ENCODE results near the gene JUP. TPM values are rescaled to one million over a fixed set of nuclear protein-coding genes. Genes with fewer than 3 reads are reported as not detected.

The JUP gene
- total and polyA plus RNA-seq, 2 of the 13 experiments (the other 11 are each of a cell fraction or from before 2014, with no cell fraction given) = 12.1 to 20.6 TPM

DNA sequence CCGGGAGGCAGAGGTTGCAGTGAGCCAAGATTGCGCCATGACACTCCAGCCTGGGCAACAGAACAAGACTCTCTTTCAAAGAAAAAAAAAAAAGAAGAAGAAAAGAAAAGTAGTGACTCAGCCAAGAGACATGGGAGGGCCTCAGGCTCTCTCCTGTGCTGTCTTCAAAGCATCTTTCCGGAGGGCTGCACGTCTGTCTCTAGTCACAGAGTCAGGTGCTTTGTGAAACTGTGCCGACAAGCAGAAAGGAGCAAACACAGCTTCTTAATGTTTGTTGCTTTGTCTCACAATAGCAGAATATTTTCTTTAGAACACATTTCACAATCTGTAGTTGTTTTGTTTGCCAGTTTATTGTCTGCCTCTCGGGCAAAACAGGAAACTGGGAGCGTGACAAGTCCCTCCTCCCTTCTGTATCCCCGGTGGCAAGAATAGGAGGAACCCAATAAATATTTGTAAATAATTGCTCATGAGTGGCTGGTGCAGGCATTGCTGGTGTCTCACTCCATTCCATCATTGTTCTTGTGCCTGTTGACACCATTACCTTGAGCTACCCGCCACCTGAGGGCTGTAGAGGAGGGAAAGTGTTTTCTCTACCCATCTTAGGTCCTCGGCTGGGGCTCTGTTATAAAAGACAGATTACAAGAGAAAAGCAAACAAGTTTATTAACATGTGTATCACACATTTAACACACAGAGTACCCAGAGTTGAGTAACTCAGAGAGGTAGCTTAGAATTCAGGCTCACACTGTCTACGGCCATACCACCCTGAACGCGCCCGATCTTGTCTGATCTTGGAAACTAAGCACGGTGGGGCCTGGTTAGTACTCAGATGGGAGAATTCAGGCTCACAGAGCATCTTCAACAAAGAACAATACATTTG is 68.9 kb downstream of the JUP start (continued):
- TF ChIP-seq SCMH1 (CRISPR knock-in tag; IDR thresholded peaks at IDR 0.05; ENCODE audit: borderline replicate concordance) (no peak), FOXO1 (CRISPR knock-in tag; IDR thresholded peaks at IDR 0.05) (no peak), SMC3 (IDR thresholded peaks at IDR 0.05; ENCODE audit: low read length) (no peak)

DNA sequence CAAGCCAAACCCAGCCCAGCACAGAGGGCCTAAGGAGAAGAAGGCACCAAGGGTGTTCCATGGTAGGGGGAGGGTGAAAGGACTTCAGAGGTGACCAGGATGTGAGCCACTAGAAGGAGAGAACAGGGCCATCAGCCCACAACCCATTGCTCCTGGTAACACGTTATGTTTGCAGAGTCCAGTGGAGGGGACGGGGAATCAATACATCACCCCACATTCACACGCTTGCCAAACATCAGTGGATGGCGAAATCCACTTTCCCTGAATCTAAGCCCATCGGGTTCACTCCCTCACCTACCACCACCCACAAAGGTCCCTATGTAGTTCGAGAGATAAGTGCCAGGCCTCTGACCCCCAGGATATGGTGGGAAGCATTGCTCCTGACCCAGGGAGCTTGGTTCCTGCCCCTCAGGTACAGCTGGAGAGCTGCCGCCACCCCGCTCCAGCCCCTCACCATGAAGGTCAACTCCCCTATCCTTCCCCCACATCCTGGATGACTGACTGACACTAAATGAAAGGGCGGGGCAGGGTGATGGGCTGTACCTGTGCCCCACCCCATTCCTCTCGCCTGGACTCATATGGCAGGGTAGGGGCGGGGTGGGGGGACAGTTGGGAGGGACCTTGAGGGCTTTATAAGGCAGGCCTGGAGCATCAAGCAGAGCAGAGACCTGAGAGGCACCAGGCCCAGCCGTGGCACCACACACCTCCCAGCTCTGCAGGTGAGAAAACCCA is 74.7 kb downstream of the JUP start, which contains the start of gene GAST:
Gene GAST, plus strand, starts transcription at position 663 of the 732 bp plus-strand sequence. CDS start 3,106 bp downstream, outside the sequence.
- Histone ChIP-seq H3K4me2 (ENCODE audit: low read depth, low read length) (peak within 1 kb of the TSS; percentile 16; the same call in 1 of the 2 replicates), H3K79me2 (ENCODE audit: insufficient read depth, low read length) (no peaks in the 10 kb centered on the region), H2AFZ (ENCODE audit: low read length) (no peak within 1 kb of the TSS), H3K9me3 (ENCODE audit: low read length) (no peaks in the 10 kb centered on the region), H3K9ac (ENCODE audit: insufficient read depth, low read depth, low read length) (no peak within 1 kb of the TSS), H3K4me1 (ENCODE audit: insufficient read depth, low read length) (peaks cover 23% of the 10 kb centered on the region), H3K27me3 (ENCODE audit: control insufficient read depth in 1 of 2, insufficient read depth in 2 of 2, low read length in 2 of 2) (peaks cover 8 to 32% of the 10 kb centered on the region in 2 experiments; a peak in 3 of 5 replicates), H3K36me3 (replicated peaks in 1 of 2; ENCODE audit: control insufficient read depth in 1 of 2, insufficient read depth in 2 of 2, low read length in 2 of 2) (no peaks in the 10 kb centered on the region), H4K20me1 (ENCODE audit: insufficient read depth, low read length) (no peaks in the 10 kb centered on the region), H3K27ac (ENCODE audit: extremely low read length, insufficient read depth, low read length) (no peak within 1 kb of the TSS), H3K4me3 (replicated peaks in 1 of 3; ENCODE audit: insufficient read depth in 1 of 3, low read depth in 2 of 3, low read length in 3 of 3) (no peak within 1 kb of the TSS)
- DNase-seq (ENCODE audit: low spot score) (no peak), FAIRE-seq (peak; percentile 36), ATAC-seq (peak; percentile 58)
- intact Hi-C loops (cut with micrococcal nuclease; ENCODE audit: unreplicated experiment) (no loop called here), in situ Hi-C loops (cut with HindIII; ENCODE audit: extremely low pct_ligation_motif_present, low pct_unique_long_range_greater_than_20kb) (no loop called here)
- ChIA-PET CTCF (ENCODE audit: low intra/inter-chr PET ratio, low total read pairs) (no interaction called here), POLR2A (interaction anchor here (0.8 to 1.3 kb wide), 2 partner anchors 23 to 24 kb away, joined by 3 to 8 read pairs; partner anchors contain the start of gene EIF1)
- 4% methylated on average over 10 of the region's 12 CpGs for WGBS (ENCODE audit: low lambda C conversion rate)
- no TSS peak for BruUV-seq (replicated peaks)
- TF ChIP-seq, protein P1, sequence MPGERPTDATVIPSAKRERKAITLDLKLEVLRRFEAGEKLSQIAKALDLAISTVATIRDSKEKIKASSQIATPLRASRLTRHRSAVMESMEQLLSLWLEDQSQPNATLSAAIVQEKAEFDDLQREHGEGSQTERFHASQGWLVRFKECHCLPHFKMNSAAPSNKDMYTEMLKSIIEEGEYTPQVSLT (CRISPR knock-in tag; IDR thresholded peaks at IDR 0.05; ENCODE audit: borderline replicate concordance, low read depth) = no peak
- peak; percentile 51 for TF ChIP-seq GATAD2A (CRISPR knock-in tag; IDR thresholded peaks at IDR 0.05)
- TF ChIP-seq SALL1 (CRISPR knock-in tag; IDR thresholded peaks at IDR 0.05) = 0 out of 2 replicates have a peak, but pooled peaks have one; percentile 11
- 0 out of 2 replicates have a peak, but pooled peaks have one; percentile 10 for TF ChIP-seq RARA (CRISPR knock-in tag; IDR thresholded peaks at IDR 0.05)
- TF ChIP-seq CEBPG (CRISPR knock-in tag; IDR thresholded peaks at IDR 0.05) = peak; percentile 51; the same call in 1 of the 2 replicates
- TF ChIP-seq, protein P2, sequence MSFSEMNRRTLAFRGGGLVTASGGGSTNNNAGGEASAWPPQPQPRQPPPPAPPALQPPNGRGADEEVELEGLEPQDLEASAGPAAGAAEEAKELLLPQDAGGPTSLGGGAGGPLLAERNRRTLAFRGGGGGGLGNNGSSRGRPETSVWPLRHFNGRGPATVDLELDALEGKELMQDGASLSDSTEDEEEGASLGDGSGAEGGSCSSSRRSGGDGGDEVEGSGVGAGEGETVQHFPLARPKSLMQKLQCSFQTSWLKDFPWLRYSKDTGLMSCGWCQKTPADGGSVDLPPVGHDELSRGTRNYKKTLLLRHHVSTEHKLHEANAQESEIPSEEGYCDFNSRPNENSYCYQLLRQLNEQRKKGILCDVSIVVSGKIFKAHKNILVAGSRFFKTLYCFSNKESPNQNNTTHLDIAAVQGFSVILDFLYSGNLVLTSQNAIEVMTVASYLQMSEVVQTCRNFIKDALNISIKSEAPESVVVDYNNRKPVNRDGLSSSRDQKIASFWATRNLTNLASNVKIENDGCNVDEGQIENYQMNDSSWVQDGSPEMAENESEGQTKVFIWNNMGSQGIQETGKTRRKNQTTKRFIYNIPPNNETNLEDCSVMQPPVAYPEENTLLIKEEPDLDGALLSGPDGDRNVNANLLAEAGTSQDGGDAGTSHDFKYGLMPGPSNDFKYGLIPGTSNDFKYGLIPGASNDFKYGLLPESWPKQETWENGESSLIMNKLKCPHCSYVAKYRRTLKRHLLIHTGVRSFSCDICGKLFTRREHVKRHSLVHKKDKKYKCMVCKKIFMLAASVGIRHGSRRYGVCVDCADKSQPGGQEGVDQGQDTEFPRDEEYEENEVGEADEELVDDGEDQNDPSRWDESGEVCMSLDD (CRISPR knock-in tag; IDR thresholded peaks at IDR 0.05; ENCODE audit: borderline replicate concordance) = peak; percentile 98
- peak; percentile 62 for TF ChIP-seq ONECUT2 (CRISPR knock-in tag; IDR thresholded peaks at IDR 0.05)
- 0 out of 2 replicates have a peak, but pooled peaks have one; percentile 5 for TF ChIP-seq ZMYM2 (CRISPR knock-in tag; IDR thresholded peaks at IDR 0.05)
- TF ChIP-seq SOX6 (IDR thresholded peaks at IDR 0.05) = no peak
- 0 out of 2 replicates have a peak, but pooled peaks have one; percentile 37 for TF ChIP-seq SOX6 (CRISPR knock-in tag; IDR thresholded peaks at IDR 0.05)
- TF ChIP-seq ZNF292 (CRISPR knock-in tag; IDR thresholded peaks at IDR 0.05; ENCODE audit: borderline replicate concordance, low read depth) = peak; percentile 22; the same call in 1 of the 2 replicates
- TF ChIP-seq HDAC1 (CRISPR knock-in tag; IDR thresholded peaks at IDR 0.05) = 0 out of 2 replicates have a peak, but pooled peaks have one; percentile 34
- TF ChIP-seq, protein P3, sequence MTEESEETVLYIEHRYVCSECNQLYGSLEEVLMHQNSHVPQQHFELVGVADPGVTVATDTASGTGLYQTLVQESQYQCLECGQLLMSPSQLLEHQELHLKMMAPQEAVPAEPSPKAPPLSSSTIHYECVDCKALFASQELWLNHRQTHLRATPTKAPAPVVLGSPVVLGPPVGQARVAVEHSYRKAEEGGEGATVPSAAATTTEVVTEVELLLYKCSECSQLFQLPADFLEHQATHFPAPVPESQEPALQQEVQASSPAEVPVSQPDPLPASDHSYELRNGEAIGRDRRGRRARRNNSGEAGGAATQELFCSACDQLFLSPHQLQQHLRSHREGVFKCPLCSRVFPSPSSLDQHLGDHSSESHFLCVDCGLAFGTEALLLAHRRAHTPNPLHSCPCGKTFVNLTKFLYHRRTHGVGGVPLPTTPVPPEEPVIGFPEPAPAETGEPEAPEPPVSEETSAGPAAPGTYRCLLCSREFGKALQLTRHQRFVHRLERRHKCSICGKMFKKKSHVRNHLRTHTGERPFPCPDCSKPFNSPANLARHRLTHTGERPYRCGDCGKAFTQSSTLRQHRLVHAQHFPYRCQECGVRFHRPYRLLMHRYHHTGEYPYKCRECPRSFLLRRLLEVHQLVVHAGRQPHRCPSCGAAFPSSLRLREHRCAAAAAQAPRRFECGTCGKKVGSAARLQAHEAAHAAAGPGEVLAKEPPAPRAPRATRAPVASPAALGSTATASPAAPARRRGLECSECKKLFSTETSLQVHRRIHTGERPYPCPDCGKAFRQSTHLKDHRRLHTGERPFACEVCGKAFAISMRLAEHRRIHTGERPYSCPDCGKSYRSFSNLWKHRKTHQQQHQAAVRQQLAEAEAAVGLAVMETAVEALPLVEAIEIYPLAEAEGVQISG (CRISPR knock-in tag; IDR thresholded peaks at IDR 0.05) = peak; percentile 18; the same call in 1 of the 2 replicates
